CD4-positive, CD25-positive, alpha-beta regulatory T cell (primary cell): ENCODE results near the gene CDKN2B. TPM values are rescaled to one million over a fixed set of nuclear protein-coding genes. Genes with fewer than 3 reads are reported as not detected.

Experiments used
- ATAC-seq, 2 donors: fragments of 150-1000 bp; cut with Tn5 transposase; one replicate each; pipeline ENCODE4 v1.10.0; 2021; ENCODE audit warnings: low read depth in 2 of 2, moderate number of reproducible peaks in 2 of 2, moderate library complexity in 1 of 2
- DNase-seq, 3 donors: peaks; one replicate each; pipeline versions ENCODE4 v3.0.0 to v3.0.0-alpha.2; 2012 to 2022; ENCODE audit warnings: mixed read lengths in 1 of 3
- H3K27ac ChIP-seq: one replicate; pipeline ENCODE4 v1.7.0; 2013; ENCODE audit warnings: mild to moderate bottlenecking, low read length; ENCODE audit not compliant: insufficient read depth, poor library complexity, severe bottlenecking
- H3K27me3 ChIP-seq: one replicate; pipeline ENCODE4 v1.7.0; 2013; ENCODE audit warnings: low read length; ENCODE audit not compliant: control insufficient read depth, insufficient read depth
- H3K36me3 ChIP-seq: one replicate; pipeline ENCODE4 v1.7.0; 2013; ENCODE audit warnings: mild to moderate bottlenecking, low read length, moderate library complexity; ENCODE audit not compliant: control insufficient read depth, insufficient read depth
- H3K4me1 ChIP-seq: 2 replicates; pipeline ENCODE4 v1.7.0; 2013; ENCODE audit warnings: mild to moderate bottlenecking, low read length; ENCODE audit not compliant: insufficient read depth, control insufficient read depth, poor library complexity, severe bottlenecking
- H3K4me3 ChIP-seq: one replicate; pipeline ENCODE4 v1.7.0; 2013; ENCODE audit warnings: low read depth, mild to moderate bottlenecking, low read length, moderate library complexity
- H3K9me3 ChIP-seq, 2 experiments: 1 replicate in 1 of 2; 2 replicates in 1 of 2; pipeline ENCODE4 v1.7.0; 2013; ENCODE audit warnings: low read length in 2 of 2, mild to moderate bottlenecking in 1 of 2, moderate library complexity in 1 of 2; ENCODE audit not compliant: control insufficient read depth in 2 of 2
- H3K27ac Mint-ChIP-seq, 3 donors: one replicate each; pipeline ENCODE4 v1.8.0; 2020 to 2022; ENCODE audit warnings: mild to moderate bottlenecking in 3 of 3, mixed read lengths in 3 of 3, moderate library complexity in 2 of 3
- H3K27me3 Mint-ChIP-seq: one replicate; pipeline ENCODE4 v1.8.0; 2022; ENCODE audit warnings: mild to moderate bottlenecking, mixed read lengths
- H3K36me3 Mint-ChIP-seq: one replicate; pipeline ENCODE4 v1.8.0; 2020; ENCODE audit warnings: mixed read lengths
- H3K4me1 Mint-ChIP-seq, 4 donors: one replicate each; pipeline ENCODE4 v1.8.0; 2020 to 2022; ENCODE audit warnings: mixed read lengths in 4 of 4, mild to moderate bottlenecking in 1 of 4
- H3K4me3 Mint-ChIP-seq, 4 donors: one replicate each; pipeline ENCODE4 v1.8.0; 2020 to 2022; ENCODE audit warnings: mild to moderate bottlenecking in 4 of 4, mixed read lengths in 4 of 4, moderate library complexity in 3 of 4
- H3K9me3 Mint-ChIP-seq, 7 donors: one replicate each; pipeline ENCODE4 v1.8.0; 2020 to 2022; ENCODE audit warnings: mixed read lengths in 7 of 7, mild to moderate bottlenecking in 3 of 7, moderate library complexity in 2 of 7
- polyA plus RNA-seq, 4 donors: library from polyadenylated mRNA; unstranded; fragments of 300-500 nt; fragmentation: Illumina TruSeq; gene quantifications; one replicate each; pipeline ENCODE4 v1.2.3, GENCODE V29; 2021
- total RNA-seq: library from RNA; stranded (reverse); gene quantifications from one replicate; pipeline ENCODE4 v1.2.3, GENCODE V29; 2022

The CDKN2B gene
- total and polyA plus RNA-seq, 5 donors from 2014 or later: 0.15 to 1.4 (median 0.37) TPM

DNA sequence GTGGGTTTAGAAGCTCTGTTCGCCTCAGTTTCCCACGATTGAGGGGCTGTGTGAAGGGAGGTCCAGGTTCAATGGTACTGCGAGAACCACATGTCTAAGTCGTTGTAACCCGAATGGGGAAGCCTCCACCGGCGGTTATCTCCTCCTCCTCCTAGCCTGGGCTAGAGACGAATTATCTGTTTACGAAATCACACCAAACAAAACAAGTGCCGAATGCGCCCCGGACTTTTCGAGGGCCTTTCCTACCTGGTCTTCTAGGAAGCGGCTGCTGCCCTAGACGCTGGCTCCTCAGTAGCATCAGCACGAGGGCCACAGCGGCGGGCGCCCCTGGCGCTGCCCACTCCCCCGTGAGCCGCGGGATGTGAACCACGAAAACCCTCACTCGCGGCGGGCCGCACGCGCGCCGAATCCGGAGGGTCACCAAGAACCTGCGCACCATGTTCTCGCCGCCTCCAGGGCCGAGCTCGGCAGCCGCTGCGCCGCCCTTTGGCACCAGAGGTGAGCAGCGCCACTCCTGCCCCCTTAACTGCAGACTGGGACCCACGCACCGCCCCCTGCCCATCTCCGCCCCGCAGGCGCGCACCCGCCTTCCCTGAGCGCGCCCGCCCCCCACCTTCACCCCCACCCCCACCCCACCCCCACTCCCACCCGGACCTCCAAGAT, 15.1 kb downstream of the CDKN2B start, which contains the start of gene CDKN2A:
TSS of gene CDKN2A (minus strand) at position 500 of the 663 bp plus-strand sequence.
- H3K4me3 Mint-ChIP-seq: peak within 1 kb of the TSS; percentile 86 to 99 (median 98)

DNA sequence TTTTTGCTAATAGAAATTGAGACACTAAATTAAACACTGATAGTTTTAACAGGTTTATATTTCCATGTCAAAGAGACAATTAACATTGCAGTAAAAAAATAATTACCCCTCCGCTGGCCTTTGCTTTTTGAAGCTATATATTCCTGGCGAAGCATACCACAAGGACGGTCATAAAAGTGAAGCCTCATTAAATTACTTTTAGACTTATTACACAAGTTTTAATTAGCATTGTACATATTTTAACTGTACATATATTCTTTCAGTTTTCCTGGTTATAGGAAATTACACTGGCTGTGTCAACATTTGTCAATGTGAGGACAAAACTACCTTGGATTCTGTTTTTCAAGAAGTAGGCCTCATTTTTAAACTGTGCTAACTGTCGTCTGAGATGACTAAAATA, 16.1 kb downstream of the CDKN2B start:
- H3K36me3 ChIP-seq: peaks cover 2% of the 10 kb centered on the region
- no peak overlapping the region for H3K27ac ChIP-seq
- H3K4me3 Mint-ChIP-seq: peak overlapping the region; percentile 68 to 98 (median 82)
- peaks cover 21% of the 10 kb centered on the region for H3K27me3 Mint-ChIP-seq
- H3K4me1 Mint-ChIP-seq: peaks cover 0 to 38% (median 23%) of the 10 kb centered on the region in 4 donors
- peak overlapping the region; percentile 79 for H3K4me3 ChIP-seq
- H3K27me3 ChIP-seq: peaks cover 3% of the 10 kb centered on the region
- no peaks in the 10 kb centered on the region for H3K36me3 Mint-ChIP-seq
- H3K9me3 ChIP-seq: no peaks in the 10 kb centered on the region
- H3K27ac Mint-ChIP-seq: peak overlapping the region in 1 of 3 donors; percentile 56
- no peak for ATAC-seq
- H3K9me3 Mint-ChIP-seq: peaks cover 0 to 4% (median 0%) of the 10 kb centered on the region in 7 donors
- peaks cover 23% of the 10 kb centered on the region for H3K4me1 ChIP-seq
- DNase-seq: no peak

More for the DNA sequence above, 15.1 kb downstream of the CDKN2B start, which contains the start of gene CDKN2A:
- Mint-ChIP-seq H3K9me3 (peaks cover 0 to 2% (median 0%) of the 10 kb centered on the region in 7 donors), H3K4me1 (peaks cover 0 to 32% (median 21%) of the 10 kb centered on the region in 4 donors), H3K36me3 (no peaks in the 10 kb centered on the region), H3K27ac (peak within 1 kb of the TSS; percentile 94 to 97 (median 96)), H3K27me3 (peaks cover 13% of the 10 kb centered on the region)
- Histone ChIP-seq H3K27me3 (peaks cover 3% of the 10 kb centered on the region), H3K36me3 (peaks cover 2% of the 10 kb centered on the region), H3K9me3 (no peaks in the 10 kb centered on the region), H3K4me1 (peaks cover 23% of the 10 kb centered on the region), H3K4me3 (peak within 1 kb of the TSS; percentile 94), H3K27ac (peak within 1 kb of the TSS; percentile 88)
- DNase-seq: peak; percentile 24 to 79 (median 40)
- ATAC-seq: peak; percentile 46 to 60

DNA sequence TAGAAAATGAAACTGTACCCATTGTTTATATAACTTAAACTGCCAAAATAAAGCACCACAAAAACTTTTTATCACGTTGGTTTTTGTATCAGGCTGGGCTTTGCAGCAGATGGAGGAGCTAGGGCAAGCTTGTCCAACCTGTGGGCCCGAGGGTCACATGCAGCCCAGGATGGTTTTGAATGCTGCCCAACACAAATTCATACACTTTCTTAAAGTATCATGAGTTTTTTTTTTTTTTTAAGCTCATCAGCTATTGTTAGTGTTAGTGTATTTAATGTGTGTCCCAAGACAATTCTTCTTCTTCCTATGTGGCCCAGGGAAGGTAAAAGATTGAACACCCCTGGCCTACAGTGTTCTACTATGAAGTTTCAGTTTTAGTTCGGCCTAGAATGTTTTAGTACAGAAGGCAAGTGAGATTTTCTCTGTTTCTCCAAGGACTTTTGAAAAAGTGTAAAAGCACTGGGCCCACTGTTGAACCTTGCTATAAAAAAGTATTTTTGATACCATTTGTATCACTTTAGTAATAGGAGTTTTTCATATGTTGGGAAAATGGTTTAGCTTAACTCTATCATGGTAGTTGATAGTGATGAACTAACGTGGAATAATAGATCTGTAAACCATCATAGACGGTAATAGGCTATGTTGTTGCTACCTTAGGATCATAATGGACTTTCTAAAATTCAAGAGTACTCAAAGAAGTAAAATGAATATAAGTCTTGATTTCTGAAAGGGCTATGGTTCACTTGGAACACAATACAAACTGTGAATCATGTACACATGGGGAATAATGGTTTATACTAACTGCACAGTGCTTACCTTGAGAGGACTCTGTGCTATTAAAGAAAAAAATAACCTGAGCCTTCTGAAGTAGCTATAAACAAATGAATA, 17.8 kb downstream of the CDKN2B start:
- H3K27me3 Mint-ChIP-seq: peaks cover 24% of the 10 kb centered on the region
- DNase-seq: no peak
- peaks cover 7 to 38% (median 21%) of the 10 kb centered on the region in 4 donors for H3K4me1 Mint-ChIP-seq
- no peak for ATAC-seq
- no peak overlapping the region for H3K27ac Mint-ChIP-seq
- H3K4me3 Mint-ChIP-seq: peak overlapping the region in 2 of 4 donors; percentile 7 to 9
- H3K27ac ChIP-seq: no peak overlapping the region
- no peaks in the 10 kb centered on the region for H3K9me3 ChIP-seq
- H3K4me3 ChIP-seq: no peak overlapping the region
- peaks cover 2% of the 10 kb centered on the region for H3K36me3 ChIP-seq
- peaks cover 0 to 2% (median 0%) of the 10 kb centered on the region in 7 donors for H3K9me3 Mint-ChIP-seq
- H3K36me3 Mint-ChIP-seq: no peaks in the 10 kb centered on the region
- H3K27me3 ChIP-seq: peaks cover 8% of the 10 kb centered on the region
- peaks cover 23% of the 10 kb centered on the region for H3K4me1 ChIP-seq

DNA sequence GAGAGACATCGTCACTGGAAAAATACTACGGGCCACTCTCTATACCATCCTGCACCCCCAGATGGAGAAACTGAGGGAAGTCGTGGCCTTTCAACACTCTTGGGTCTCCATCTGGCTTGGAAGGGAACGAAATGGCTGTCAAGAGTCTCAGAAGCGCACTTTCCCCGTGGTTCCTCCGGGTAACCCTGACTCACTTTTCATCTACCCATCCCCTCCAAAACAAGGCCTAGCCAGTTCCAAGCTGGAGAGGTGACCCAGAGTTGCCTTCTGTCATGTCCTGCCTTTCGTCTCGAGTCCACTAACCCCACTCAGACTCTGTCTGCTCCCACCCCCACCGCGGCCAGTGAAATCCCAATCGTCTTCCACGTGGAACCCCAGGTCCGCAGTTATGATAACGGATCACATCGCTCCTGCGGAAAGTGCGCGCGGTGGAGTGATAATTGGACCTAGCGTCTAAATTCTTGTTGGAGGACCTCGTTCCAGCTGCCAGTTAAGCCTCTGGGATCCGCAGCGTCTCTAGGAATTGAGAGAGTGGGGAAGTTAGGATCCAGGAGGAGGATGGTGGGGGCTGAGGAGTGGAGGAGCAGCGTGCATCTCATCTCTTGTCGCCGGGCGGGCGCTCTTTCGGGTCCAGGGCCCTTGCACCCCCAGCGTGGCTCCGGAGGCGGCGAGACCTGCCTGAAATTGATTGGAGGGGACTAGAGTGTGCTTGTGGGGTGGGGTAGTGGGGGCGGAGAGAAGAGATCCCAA, 19.5 kb downstream of the CDKN2B start:
- H3K27ac Mint-ChIP-seq: peak overlapping the region in 1 of 3 donors; percentile 59
- Histone ChIP-seq H3K27ac (no peak overlapping the region), H3K4me3 (no peak overlapping the region), H3K36me3 (peaks cover 2% of the 10 kb centered on the region), H3K27me3 (peaks cover 15% of the 10 kb centered on the region), H3K4me1 (peaks cover 15% of the 10 kb centered on the region), H3K9me3 (no peaks in the 10 kb centered on the region)
- H3K4me3 Mint-ChIP-seq: peak overlapping the region in 1 of 4 donors; percentile 29
- H3K27me3 Mint-ChIP-seq: peaks cover 32% of the 10 kb centered on the region
- no peak for ATAC-seq
- peaks cover 7 to 28% (median 15%) of the 10 kb centered on the region in 4 donors for H3K4me1 Mint-ChIP-seq
- H3K9me3 Mint-ChIP-seq: peaks cover 0 to 2% (median 0%) of the 10 kb centered on the region in 7 donors
- no peak for DNase-seq
- H3K36me3 Mint-ChIP-seq: no peaks in the 10 kb centered on the region

DNA sequence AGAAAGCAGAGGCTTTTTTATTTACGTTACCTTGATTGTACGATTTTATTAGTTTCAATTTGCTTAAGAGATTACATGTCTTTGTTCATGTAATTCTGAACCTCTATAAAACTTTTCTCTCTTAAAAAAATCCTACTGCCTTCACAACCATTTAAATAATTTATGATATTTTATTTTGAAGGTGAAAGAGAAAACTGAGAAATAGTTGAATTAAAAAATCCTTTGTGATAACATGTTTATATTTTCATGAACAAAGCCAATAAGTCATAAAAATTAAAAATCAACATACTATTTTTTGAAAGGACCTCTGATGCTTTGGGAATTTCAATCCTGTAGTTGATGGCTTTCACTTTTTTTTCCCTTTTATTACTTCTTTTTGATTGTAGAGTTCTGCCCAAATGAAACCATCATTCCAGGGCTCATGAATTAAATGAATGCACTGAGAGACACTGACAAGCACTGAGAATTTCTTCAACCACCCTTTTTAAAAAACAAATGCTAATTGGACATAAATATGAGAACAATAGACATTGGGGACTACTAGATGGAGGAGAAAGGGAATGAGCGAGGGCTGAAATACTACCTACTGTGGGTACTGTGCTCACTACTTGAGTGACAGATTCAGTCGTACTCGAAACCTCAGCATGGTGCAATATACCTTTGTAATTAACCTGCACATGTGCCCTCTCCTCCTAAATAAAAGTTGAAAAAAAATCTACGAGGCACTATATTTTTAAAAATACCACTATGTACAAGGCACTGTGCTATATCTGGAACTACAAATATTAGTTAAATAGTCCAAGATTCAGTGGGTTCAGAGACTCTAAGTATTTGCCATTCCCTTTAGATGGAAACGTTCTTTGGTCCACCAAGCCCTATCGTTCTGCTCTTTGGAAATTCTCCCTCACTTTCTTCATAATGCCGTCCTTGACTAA, 20.8 kb downstream of the CDKN2B start:
- no peak overlapping the region for H3K27ac ChIP-seq
- no peaks in the 10 kb centered on the region for H3K9me3 ChIP-seq
- no peaks in the 10 kb centered on the region for H3K36me3 Mint-ChIP-seq
- no peak for ATAC-seq
- peak overlapping the region in 2 of 4 donors; percentile 3 to 11 for H3K4me3 Mint-ChIP-seq
- peaks cover 45% of the 10 kb centered on the region for H3K27me3 Mint-ChIP-seq
- no peak overlapping the region for H3K4me3 ChIP-seq
- H3K4me1 Mint-ChIP-seq: peaks cover 5 to 25% (median 11%) of the 10 kb centered on the region in 4 donors
- peaks cover 2% of the 10 kb centered on the region for H3K36me3 ChIP-seq
- no peak for DNase-seq
- H3K27me3 ChIP-seq: peaks cover 23% of the 10 kb centered on the region
- peak overlapping the region in 1 of 3 donors; percentile 83 for H3K27ac Mint-ChIP-seq
- peaks cover 0 to 2% (median 0%) of the 10 kb centered on the region in 7 donors for H3K9me3 Mint-ChIP-seq
- peaks cover 7% of the 10 kb centered on the region for H3K4me1 ChIP-seq

DNA sequence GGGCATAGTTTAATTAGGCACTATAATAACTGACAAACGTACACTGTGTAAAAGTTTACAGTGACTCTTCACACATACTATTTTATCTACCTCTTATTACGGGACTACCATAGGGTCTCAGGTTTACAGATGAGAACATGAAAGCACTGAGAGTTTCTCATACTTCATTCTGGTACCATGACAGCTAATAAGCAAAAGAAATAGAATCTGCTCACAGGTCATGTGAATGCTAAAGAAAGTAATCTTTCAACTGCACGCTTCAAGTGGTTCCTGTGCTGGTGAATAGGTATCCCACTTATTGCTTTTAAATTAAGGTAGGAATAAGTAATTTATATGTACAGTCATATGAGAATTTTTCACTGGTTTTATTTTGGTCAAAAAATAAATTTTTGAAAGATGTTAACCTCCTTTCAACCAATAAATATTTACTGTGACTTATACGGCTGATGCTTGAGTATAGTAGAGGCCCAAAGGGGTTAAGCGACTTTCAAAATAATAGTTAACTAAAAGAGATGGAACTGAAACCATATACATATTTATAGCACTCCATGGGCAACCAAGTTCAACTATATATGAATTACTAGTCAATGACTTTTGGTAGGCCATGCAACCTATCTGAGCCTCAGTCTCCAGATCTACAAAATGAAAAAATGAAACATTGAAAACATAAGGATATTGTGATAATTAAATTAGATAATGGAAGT, 23.0 kb downstream of the CDKN2B start:
- no peak for ATAC-seq
- no peaks in the 10 kb centered on the region for H3K4me1 ChIP-seq
- H3K27ac Mint-ChIP-seq: no peak overlapping the region
- H3K9me3 Mint-ChIP-seq: peaks cover 0 to 2% (median 0%) of the 10 kb centered on the region in 7 donors
- no peak overlapping the region for H3K4me3 ChIP-seq
- peaks cover 2% of the 10 kb centered on the region for H3K36me3 ChIP-seq
- DNase-seq: no peak
- H3K36me3 Mint-ChIP-seq: no peaks in the 10 kb centered on the region
- peaks cover 3 to 16% (median 8%) of the 10 kb centered on the region in 4 donors for H3K4me1 Mint-ChIP-seq
- H3K9me3 ChIP-seq: no peaks in the 10 kb centered on the region
- no peak overlapping the region for H3K27ac ChIP-seq
- no peak overlapping the region for H3K4me3 Mint-ChIP-seq
- H3K27me3 Mint-ChIP-seq: peaks cover 67% of the 10 kb centered on the region
- peaks cover 35% of the 10 kb centered on the region for H3K27me3 ChIP-seq
